Gastroesophageal sphincter (tissue), 4 donors: ENCODE results near the gene RAP1GDS1. TPM values are rescaled to one million over a fixed set of nuclear protein-coding genes. Genes with fewer than 3 reads are reported as not detected.

Experiments
- ATAC-seq: fragments of 150-250 bp; one replicate; pipeline ENCODE4 v1.9.1; 2016; ENCODE audit warnings: mild to moderate bottlenecking, moderate library complexity
- H3K27ac ChIP-seq, 4 donors: fragments of 200-600 bp; sonication (generic) in 3 of 4; 1 replicate in 3 of 4; 2 replicates in 1 of 4; pipeline ENCODE4 v1.5.1; 2016 to 2019
- H3K27me3 ChIP-seq: fragments of 200-600 bp; sonication (generic); one replicate; pipeline ENCODE4 v1.5.1; 2019
- H3K36me3 ChIP-seq, 2 donors: fragments of 200-600 bp; sonication (generic); one replicate each; pipeline ENCODE4 v1.5.1; 2019; ENCODE audit warnings: control low read depth in 1 of 2
- H3K4me1 ChIP-seq, 3 donors: fragments of 200-600 bp; sonication (generic); 1 replicate in 2 of 3; 2 replicates in 1 of 3; pipeline ENCODE4 v1.5.1; 2016 to 2019; ENCODE audit warnings: control low read depth in 2 of 3
- H3K4me3 ChIP-seq, 2 donors: fragments of 200-600 bp; sonication (generic); one replicate each; pipeline ENCODE4 v1.5.1; 2019; ENCODE audit warnings: mild to moderate bottlenecking in 1 of 2, moderate library complexity in 1 of 2
- H3K9me3 ChIP-seq, 3 donors: fragments of 200-600 bp; sonication (generic); one replicate each; pipeline ENCODE4 v1.5.1; 2017 to 2019; ENCODE audit warnings: control low read depth in 2 of 3
- CTCF ChIP-seq, 4 experiments: fragments of 200-600 bp in 2 of 4; fragments of 450-650 bp in 2 of 4; sonication (generic) in 1 of 4; IDR thresholded peaks; one replicate each; pipeline ENCODE4 v1.5.1; 2017 to 2019; ENCODE audit warnings: antibody characterized with exemption in 4 of 4, mild to moderate bottlenecking in 2 of 4, moderate library complexity in 2 of 4
- EP300 ChIP-seq: sonication (generic); formaldehyde crosslinking; IDR thresholded peaks from one replicate; pipeline ENCODE4 v1.6.1; 2017; ENCODE audit warnings: antibody characterized with exemption, mild to moderate bottlenecking
- POLR2A ChIP-seq, 2 donors: fragments of 450-650 bp; IDR thresholded peaks; one replicate each; pipeline ENCODE4 v1.6.1; 2017; ENCODE audit warnings: antibody characterized with exemption in 2 of 2, mild to moderate bottlenecking in 2 of 2, moderate library complexity in 1 of 2
- POLR2AphosphoS5 ChIP-seq: sonication (generic); formaldehyde crosslinking; IDR thresholded peaks from one replicate; pipeline ENCODE4 v1.6.1; 2017; ENCODE audit warnings: antibody characterized with exemption
- WGBS, 2 donors: methylation state at CpG; one replicate each; pipeline ENCODE4 v1.1.5; 2018; ENCODE audit warnings: low coverage in 1 of 2; 5-methylcytosine and 5-hydroxymethylcytosine counted together
- total RNA-seq, 4 donors: library from RNA; depleted of rRNA; stranded (reverse); fragments of >200 nt; gene quantifications; one replicate each; pipeline ENCODE4 v1.1.0, GENCODE V29; 2016

Gene RAP1GDS1
- total RNA-seq: 10 to 100 TPM; 30.9 to 46.1 (median 40.5) TPM

GRCh38 chr4:98260579-98261404 lies at the start of gene RAP1GDS1:
Gene RAP1GDS1, plus strand, starts transcription at chr4:98261384. Its CDS starts 182 bp downstream, at chr4:98261566.
- H3K4me3 ChIP-seq: peak within 1 kb of the TSS; percentile 82 to 84
- no peaks in the 10 kb centered on the region for H3K36me3 ChIP-seq
- WGBS, 2 donors: no CpG with 5 or more reads among the region's 84 CpGs
- no peak for TF ChIP-seq CTCF (IDR thresholded peaks at IDR 0.05)
- peak; percentile 93 for TF ChIP-seq POLR2AphosphoS5
- no peak for TF ChIP-seq EP300
- TF ChIP-seq POLR2A (IDR thresholded peaks at IDR 0.05): peak; percentile 83
- H3K27ac ChIP-seq: peak within 1 kb of the TSS; percentile 74 to 98 (median 94)
- peaks cover 3 to 36% (median 12%) of the 10 kb centered on the region in 3 donors for H3K4me1 ChIP-seq
- H3K9me3 ChIP-seq: no peaks in the 10 kb centered on the region
- H3K27me3 ChIP-seq: no peaks in the 10 kb centered on the region
- ATAC-seq: peak; percentile 98

- H3K4me1 ChIP-seq: no peaks in the 10 kb centered on the region
- no peaks in the 10 kb centered on the region for H3K9me3 ChIP-seq
- no peaks in the 10 kb centered on the region for H3K36me3 ChIP-seq
- no peak for ATAC-seq
- WGBS, 2 donors: 69 to 85% methylated on average over 2 of the region's 2 CpGs
- no peak overlapping the region for H3K27ac ChIP-seq
- TF ChIP-seq POLR2AphosphoS5: no peak
- TF ChIP-seq POLR2A (IDR thresholded peaks at IDR 0.05): no peak
- TF ChIP-seq CTCF (IDR thresholded peaks at IDR 0.05): no peak
- TF ChIP-seq EP300: no peak
- H3K4me3 ChIP-seq: no peak overlapping the region
- no peaks in the 10 kb centered on the region for H3K27me3 ChIP-seq
These were observed 38.9 kb upstream of the RAP1GDS1 start for GRCh38 chr4:98222306-98222705.

- no peak for TF ChIP-seq EP300
- TF ChIP-seq CTCF (IDR thresholded peaks at IDR 0.05): no peak
- no peak for TF ChIP-seq POLR2AphosphoS5
- no peak for TF ChIP-seq POLR2A (IDR thresholded peaks at IDR 0.05)
- Histone ChIP-seq H3K27ac (no peak overlapping the region), H3K27me3 (no peaks in the 10 kb centered on the region), H3K4me1 (no peaks in the 10 kb centered on the region), H3K4me3 (no peak overlapping the region), H3K9me3 (no peaks in the 10 kb centered on the region), H3K36me3 (no peaks in the 10 kb centered on the region)
- no peak for ATAC-seq
- WGBS, 2 donors: 82 to 100% methylated on average over 3 to 5 of the region's 6 CpGs
These were observed 34.8 kb upstream of the RAP1GDS1 start for GRCh38 chr4:98226396-98226795.

GRCh38 chr4:98230961-98231360 lies 30.2 kb upstream of the RAP1GDS1 start:
- H3K36me3 ChIP-seq: no peaks in the 10 kb centered on the region
- H3K4me3 ChIP-seq: no peak overlapping the region
- no peaks in the 10 kb centered on the region for H3K4me1 ChIP-seq
- TF ChIP-seq POLR2AphosphoS5 (no peak), POLR2A (IDR thresholded peaks at IDR 0.05) (no peak), EP300 (no peak), CTCF (IDR thresholded peaks at IDR 0.05) (no peak)
- no peaks in the 10 kb centered on the region for H3K27me3 ChIP-seq
- no peaks in the 10 kb centered on the region for H3K9me3 ChIP-seq
- no peak for ATAC-seq
- no peak overlapping the region for H3K27ac ChIP-seq
- WGBS, 2 donors: 83 to 86% methylated on average over 1 to 2 of the region's 3 CpGs

- WGBS, 2 donors: 47 to 58% methylated on average over 3 of the region's 3 CpGs
- H3K36me3 ChIP-seq: no peaks in the 10 kb centered on the region
- H3K27ac ChIP-seq: no peak overlapping the region
- TF ChIP-seq POLR2AphosphoS5: no peak
- TF ChIP-seq CTCF (IDR thresholded peaks at IDR 0.05): no peak
- no peak for TF ChIP-seq POLR2A (IDR thresholded peaks at IDR 0.05)
- TF ChIP-seq EP300: no peak
- H3K4me1 ChIP-seq: no peaks in the 10 kb centered on the region
- no peak overlapping the region for H3K4me3 ChIP-seq
- H3K27me3 ChIP-seq: no peaks in the 10 kb centered on the region
- no peaks in the 10 kb centered on the region for H3K9me3 ChIP-seq
- no peak for ATAC-seq
These were observed 29.0 kb upstream of the RAP1GDS1 start for GRCh38 chr4:98232202-98232601.
